HCT116 (cell line): ENCODE results near the gene VSIG10.

ENCODE experiments used
- POLR2A ChIP-seq: IDR thresholded peaks from 2 replicates; pipeline ENCODE4 v1.7.0; 2011; ENCODE audit warnings: borderline replicate concordance; ENCODE audit not compliant: insufficient read depth, insufficient read length; ENCODE audit errors: extremely low read depth
- SP1 ChIP-seq: IDR thresholded peaks from 2 replicates; pipeline ENCODE4 v1.6.1; 2012; ENCODE audit warnings: low read depth
- ZBTB33 ChIP-seq: IDR thresholded peaks from 2 replicates; pipeline ENCODE4 v1.6.1; 2011; ENCODE audit warnings: mild to moderate bottlenecking, low read length, moderate library complexity; ENCODE audit not compliant: insufficient replicate concordance; ENCODE audit errors: extremely low read depth
- TF ChIP-seq, protein P1 (sequence below), 3 experiments: fragments of 200-600 bp in 1 of 3; sonication (generic) in 1 of 3; IDR thresholded peaks in 2 of 3; conservative IDR thresholded peaks in 1 of 3; 2 replicates each; pipeline ENCODE4 v1.5.1; 2012 to 2017; ENCODE audit warnings: low read depth in 2 of 3, low read length in 2 of 3, antibody characterized with exemption in 1 of 3, borderline replicate concordance in 1 of 3, control low read depth in 1 of 3, mild to moderate bottlenecking in 1 of 3, mixed read lengths in 1 of 3, mixed run types in 1 of 3, moderate library complexity in 1 of 3; ENCODE audit not compliant: insufficient read depth in 1 of 3
- TF ChIP-seq, protein P2 (sequence below): IDR thresholded peaks from 2 replicates; pipeline ENCODE4 v1.6.1; 2012; ENCODE audit warnings: low read depth

GRCh38 chr12:118127867-118128266 lies 24.1 kb upstream of the VSIG10 start:
- TF ChIP-seq, protein P1, sequence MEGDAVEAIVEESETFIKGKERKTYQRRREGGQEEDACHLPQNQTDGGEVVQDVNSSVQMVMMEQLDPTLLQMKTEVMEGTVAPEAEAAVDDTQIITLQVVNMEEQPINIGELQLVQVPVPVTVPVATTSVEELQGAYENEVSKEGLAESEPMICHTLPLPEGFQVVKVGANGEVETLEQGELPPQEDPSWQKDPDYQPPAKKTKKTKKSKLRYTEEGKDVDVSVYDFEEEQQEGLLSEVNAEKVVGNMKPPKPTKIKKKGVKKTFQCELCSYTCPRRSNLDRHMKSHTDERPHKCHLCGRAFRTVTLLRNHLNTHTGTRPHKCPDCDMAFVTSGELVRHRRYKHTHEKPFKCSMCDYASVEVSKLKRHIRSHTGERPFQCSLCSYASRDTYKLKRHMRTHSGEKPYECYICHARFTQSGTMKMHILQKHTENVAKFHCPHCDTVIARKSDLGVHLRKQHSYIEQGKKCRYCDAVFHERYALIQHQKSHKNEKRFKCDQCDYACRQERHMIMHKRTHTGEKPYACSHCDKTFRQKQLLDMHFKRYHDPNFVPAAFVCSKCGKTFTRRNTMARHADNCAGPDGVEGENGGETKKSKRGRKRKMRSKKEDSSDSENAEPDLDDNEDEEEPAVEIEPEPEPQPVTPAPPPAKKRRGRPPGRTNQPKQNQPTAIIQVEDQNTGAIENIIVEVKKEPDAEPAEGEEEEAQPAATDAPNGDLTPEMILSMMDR (IDR thresholded peaks at IDR 0.05 in 2 of 3, conservative IDR thresholded peaks at IDR 0.05 in 1 of 3; ENCODE audit: borderline replicate concordance in 1 of 3, insufficient read depth in 1 of 3, low read depth in 2 of 3, low read length in 2 of 3), result no peak
- TF ChIP-seq POLR2A (no peak), SP1 (no peak), ZBTB33 (no peak)
- TF ChIP-seq, protein P2, sequence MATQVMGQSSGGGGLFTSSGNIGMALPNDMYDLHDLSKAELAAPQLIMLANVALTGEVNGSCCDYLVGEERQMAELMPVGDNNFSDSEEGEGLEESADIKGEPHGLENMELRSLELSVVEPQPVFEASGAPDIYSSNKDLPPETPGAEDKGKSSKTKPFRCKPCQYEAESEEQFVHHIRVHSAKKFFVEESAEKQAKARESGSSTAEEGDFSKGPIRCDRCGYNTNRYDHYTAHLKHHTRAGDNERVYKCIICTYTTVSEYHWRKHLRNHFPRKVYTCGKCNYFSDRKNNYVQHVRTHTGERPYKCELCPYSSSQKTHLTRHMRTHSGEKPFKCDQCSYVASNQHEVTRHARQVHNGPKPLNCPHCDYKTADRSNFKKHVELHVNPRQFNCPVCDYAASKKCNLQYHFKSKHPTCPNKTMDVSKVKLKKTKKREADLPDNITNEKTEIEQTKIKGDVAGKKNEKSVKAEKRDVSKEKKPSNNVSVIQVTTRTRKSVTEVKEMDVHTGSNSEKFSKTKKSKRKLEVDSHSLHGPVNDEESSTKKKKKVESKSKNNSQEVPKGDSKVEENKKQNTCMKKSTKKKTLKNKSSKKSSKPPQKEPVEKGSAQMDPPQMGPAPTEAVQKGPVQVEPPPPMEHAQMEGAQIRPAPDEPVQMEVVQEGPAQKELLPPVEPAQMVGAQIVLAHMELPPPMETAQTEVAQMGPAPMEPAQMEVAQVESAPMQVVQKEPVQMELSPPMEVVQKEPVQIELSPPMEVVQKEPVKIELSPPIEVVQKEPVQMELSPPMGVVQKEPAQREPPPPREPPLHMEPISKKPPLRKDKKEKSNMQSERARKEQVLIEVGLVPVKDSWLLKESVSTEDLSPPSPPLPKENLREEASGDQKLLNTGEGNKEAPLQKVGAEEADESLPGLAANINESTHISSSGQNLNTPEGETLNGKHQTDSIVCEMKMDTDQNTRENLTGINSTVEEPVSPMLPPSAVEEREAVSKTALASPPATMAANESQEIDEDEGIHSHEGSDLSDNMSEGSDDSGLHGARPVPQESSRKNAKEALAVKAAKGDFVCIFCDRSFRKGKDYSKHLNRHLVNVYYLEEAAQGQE, result no peak
